Astrocyte (in vitro differentiated cells and primary cell): ENCODE data around the gene LAMA3.

Experiments
- EZH2 ChIP-seq: IDR thresholded peaks from 2 replicates; pipeline ENCODE4 v1.6.1; 2012; ENCODE audit warnings: mild to moderate bottlenecking, low read length, inconsistent platforms; ENCODE audit not compliant: insufficient read depth
- TF ChIP-seq, protein P1 (sequence below): IDR thresholded peaks from 2 replicates; pipeline ENCODE4 v1.5.1; 2011; ENCODE audit warnings: low read depth, mild to moderate bottlenecking, inconsistent platforms, low read length, moderate library complexity; ENCODE audit not compliant: insufficient read depth

DNA sequence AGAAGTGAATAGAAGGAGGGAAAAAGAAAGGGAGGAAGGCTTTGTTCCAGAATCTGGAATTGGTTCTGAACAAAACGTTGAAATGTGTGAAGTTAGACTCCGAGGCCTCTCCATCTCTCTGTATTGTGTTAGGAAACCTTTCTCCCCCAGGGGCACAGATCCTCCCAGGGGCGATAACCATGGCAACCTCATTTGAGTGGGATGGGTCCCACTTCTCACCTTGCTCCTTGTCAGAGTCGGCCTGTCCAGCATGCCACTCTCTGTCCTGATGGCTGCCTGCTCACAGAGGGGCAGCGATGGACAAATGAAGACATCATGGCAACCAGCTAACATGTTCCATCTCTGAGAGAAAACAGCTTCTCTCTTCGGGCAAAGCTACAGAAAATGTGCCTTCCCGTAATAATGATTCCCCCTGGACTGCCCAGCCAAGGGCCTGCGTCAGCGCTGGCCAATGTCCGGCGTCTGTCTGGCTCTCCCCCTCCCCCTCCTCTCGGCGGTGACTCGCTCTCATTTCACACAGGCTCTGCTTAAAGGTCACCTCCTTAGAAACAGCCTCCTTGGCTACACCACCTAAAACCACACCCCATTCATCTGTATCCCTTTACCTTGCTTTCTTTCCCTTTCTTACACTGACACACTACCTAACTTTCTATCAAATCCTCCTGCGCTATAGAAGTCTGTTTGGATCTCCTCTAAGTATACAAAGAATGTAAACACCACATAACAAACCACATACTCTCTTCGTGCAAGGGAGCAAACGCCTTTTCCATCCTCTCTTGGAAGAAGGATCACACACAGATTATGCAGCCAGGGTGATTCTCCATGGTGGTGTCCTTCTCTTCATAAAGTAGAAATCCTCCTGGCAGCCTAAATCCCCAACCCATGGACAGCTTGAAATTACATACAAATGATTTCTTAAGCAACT lies 293.2 kb downstream of the LAMA3 start:
- TF ChIP-seq, protein P1, sequence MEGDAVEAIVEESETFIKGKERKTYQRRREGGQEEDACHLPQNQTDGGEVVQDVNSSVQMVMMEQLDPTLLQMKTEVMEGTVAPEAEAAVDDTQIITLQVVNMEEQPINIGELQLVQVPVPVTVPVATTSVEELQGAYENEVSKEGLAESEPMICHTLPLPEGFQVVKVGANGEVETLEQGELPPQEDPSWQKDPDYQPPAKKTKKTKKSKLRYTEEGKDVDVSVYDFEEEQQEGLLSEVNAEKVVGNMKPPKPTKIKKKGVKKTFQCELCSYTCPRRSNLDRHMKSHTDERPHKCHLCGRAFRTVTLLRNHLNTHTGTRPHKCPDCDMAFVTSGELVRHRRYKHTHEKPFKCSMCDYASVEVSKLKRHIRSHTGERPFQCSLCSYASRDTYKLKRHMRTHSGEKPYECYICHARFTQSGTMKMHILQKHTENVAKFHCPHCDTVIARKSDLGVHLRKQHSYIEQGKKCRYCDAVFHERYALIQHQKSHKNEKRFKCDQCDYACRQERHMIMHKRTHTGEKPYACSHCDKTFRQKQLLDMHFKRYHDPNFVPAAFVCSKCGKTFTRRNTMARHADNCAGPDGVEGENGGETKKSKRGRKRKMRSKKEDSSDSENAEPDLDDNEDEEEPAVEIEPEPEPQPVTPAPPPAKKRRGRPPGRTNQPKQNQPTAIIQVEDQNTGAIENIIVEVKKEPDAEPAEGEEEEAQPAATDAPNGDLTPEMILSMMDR, result no peak
- no peak for TF ChIP-seq EZH2
